Measurements from ENCODE around the gene CYP46A1. TPM values are rescaled to one million over a fixed set of nuclear protein-coding genes. Genes with fewer than 3 reads are reported as not detected.
A peak's percentile ranks its signal among the peaks of the same experiment; 100 is the strongest.

CYP46A1 gene
- total and polyA plus RNA-seq, 2 donors, result 0.14 to 0.62 TPM

DNA sequence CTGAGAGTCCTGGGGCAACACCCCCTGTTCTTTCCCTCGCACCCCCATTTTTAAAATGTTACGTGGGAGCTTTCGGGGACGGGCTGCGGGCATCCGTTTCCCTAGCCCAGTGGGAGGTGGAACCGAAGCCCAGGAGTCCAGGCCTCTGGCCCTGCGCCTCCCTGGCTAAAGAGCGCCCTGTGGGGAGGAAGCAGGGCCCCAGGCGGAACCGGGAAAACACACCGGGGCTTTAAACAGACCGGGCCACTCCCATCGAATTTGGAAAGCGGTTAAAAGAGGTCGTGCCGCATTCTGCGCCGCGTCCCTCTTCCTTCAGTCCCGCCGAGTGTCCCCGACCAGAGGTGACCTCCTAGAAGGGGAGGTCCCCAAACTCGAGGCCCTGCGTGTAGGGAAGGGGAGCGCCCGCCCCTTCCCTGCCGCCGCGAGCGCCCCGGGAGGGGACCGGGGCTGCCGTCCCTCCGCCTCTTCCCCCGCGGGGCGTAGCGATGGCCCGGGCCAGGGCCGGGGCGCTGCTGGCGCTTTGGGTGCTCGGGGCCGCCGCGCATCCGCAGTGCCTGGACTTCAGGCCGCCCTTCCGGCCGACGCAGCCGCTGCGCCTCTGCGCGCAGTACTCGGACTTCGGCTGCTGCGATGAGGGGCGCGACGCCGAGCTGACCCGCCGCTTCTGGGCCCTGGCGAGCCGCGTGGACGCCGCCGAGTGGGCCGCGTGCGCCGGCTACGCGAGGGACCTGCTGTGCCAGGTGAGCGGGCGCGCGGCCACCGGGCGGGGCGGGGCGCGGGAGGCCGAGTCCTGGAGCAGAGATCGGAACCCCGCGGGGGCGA is 39.2 kb upstream of the CYP46A1 start, which contains the start of gene HHIPL1:
Gene HHIPL1, plus strand, starts transcription at position 407 of the 822 bp plus-strand sequence. Its CDS starts 79 bp downstream, at position 486.
- 10% methylated on average over 91 of the region's 91 CpGs for WGBS
- Histone ChIP-seq H3K27me3 (ENCODE audit: control insufficient read depth in 2 of 2, insufficient read depth in 1 of 2, low read length in 1 of 2) (peaks cover 31 to 46% of the 10 kb centered on the region in 2 donors), H3K36me3 (ENCODE audit: control insufficient read depth in 2 of 2, insufficient read depth in 2 of 2, low read length in 1 of 2) (no peaks in the 10 kb centered on the region), H3K4me3 (ENCODE audit: low read length in 2 of 2) (peak within 1 kb of the TSS in 1 of 2 donors; percentile 22), H3K4me1 (ENCODE audit: control insufficient read depth in 2 of 2, insufficient read depth in 2 of 2, low read length in 2 of 2) (no peaks in the 10 kb centered on the region), H3K9me3 (ENCODE audit: control insufficient read depth in 2 of 2, insufficient read depth in 1 of 2, low read length in 1 of 2) (peaks cover 0 to 4% of the 10 kb centered on the region in 2 donors), H3K27ac (ENCODE audit: low read depth in 1 of 2, low read length in 1 of 2) (no peak within 1 kb of the TSS)
- no peak for DNase-seq (ENCODE audit: low read depth in 6 of 9, low spot score in 9 of 9)

DNA sequence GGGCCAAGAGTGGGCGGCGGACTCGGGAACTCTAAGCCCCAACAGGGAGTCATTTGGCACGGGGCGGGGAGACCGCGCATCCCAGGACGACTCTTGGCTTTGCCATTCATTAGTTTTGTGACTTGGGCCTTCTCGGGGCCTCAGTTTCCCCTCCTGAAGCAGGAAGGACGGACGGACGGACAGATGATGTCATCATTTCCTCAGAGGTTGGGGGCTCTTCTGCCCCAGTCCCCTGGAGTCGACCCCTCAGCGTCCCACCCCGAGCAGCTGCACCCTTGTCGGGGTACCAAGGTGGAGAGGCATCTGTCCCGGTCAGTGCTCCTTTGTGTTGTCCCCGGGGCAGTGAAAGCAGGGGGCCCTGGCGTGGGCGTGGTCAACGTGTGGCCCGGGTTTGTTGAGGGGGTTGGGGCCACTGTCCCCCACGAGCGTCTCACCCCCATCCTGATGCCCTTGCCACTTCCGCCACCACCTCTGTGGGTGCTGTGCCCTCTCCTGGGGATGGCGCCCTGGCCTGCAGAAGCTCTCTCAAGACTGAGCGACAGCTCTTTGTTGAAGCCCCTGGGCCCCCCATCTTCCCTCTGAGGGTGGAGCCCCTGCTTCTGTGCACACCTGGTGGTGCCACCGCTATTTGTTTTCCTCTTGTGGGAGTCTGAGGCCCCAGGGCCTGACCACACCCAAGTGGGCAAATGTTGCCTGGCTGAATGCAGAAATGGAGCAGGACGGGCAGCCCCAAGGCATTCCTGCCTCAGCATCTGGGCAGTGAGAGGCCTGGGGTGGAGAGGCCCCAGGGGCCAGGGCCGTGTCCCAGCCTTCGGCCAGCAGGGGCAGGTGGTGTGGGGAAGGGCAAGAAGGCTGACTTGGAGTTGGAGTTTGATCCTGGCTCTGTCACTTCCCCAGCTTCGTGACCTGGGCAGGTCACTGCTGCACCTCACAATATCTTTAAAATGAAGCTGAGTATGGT is 38.3 kb upstream of the CYP46A1 start:
- Histone ChIP-seq H3K4me1 (ENCODE audit: control insufficient read depth in 2 of 2, insufficient read depth in 2 of 2, low read length in 2 of 2) (no peaks in the 10 kb centered on the region), H3K36me3 (ENCODE audit: control insufficient read depth in 2 of 2, insufficient read depth in 2 of 2, low read length in 1 of 2) (no peaks in the 10 kb centered on the region), H3K27ac (ENCODE audit: low read depth in 1 of 2, low read length in 1 of 2) (no peak overlapping the region), H3K4me3 (ENCODE audit: low read length in 2 of 2) (peak overlapping the region in 1 of 2 donors; percentile 22), H3K9me3 (ENCODE audit: control insufficient read depth in 2 of 2, insufficient read depth in 1 of 2, low read length in 1 of 2) (peaks cover 0 to 4% of the 10 kb centered on the region in 2 donors), H3K27me3 (ENCODE audit: control insufficient read depth in 2 of 2, insufficient read depth in 1 of 2, low read length in 1 of 2) (peaks cover 31 to 46% of the 10 kb centered on the region in 2 donors)
- DNase-seq (ENCODE audit: low read depth in 6 of 9, low spot score in 9 of 9), result no peak
- 55% methylated on average over 32 of the region's 32 CpGs for WGBS

DNA sequence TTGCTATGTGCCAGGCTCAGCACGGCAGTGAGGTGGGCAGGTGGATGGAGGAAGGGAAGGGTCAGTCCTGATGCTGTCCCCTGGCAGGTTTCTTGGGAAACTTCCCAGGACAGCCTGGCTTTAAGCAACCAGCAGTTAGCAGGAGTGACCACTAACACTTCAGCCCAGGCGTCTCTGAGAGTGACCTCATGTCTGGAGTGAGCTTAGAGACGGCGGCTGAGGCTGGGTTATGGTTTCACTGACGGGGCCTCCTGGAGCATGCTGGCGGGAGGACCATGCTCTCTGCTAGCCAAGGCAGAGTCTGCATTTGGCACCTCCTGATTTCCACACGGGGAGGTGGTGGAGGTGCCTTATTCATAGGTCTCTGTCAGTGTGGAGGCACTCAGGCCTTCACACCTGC is 36.7 kb upstream of the CYP46A1 start:
- peaks cover 0 to 4% of the 10 kb centered on the region in 2 donors for H3K9me3 ChIP-seq (ENCODE audit: control insufficient read depth in 2 of 2, insufficient read depth in 1 of 2, low read length in 1 of 2)
- H3K36me3 ChIP-seq (ENCODE audit: control insufficient read depth in 2 of 2, insufficient read depth in 2 of 2, low read length in 1 of 2), result no peaks in the 10 kb centered on the region
- H3K4me3 ChIP-seq (ENCODE audit: low read length in 2 of 2), result no peak overlapping the region
- no peaks in the 10 kb centered on the region for H3K4me1 ChIP-seq (ENCODE audit: control insufficient read depth in 2 of 2, insufficient read depth in 2 of 2, low read length in 2 of 2)
- peaks cover 31 to 46% of the 10 kb centered on the region in 2 donors for H3K27me3 ChIP-seq (ENCODE audit: control insufficient read depth in 2 of 2, insufficient read depth in 1 of 2, low read length in 1 of 2)
- no peak overlapping the region for H3K27ac ChIP-seq (ENCODE audit: low read depth in 1 of 2, low read length in 1 of 2)
- 83% methylated on average over 7 of the region's 7 CpGs for WGBS
- no peak for DNase-seq (ENCODE audit: low read depth in 6 of 9, low spot score in 9 of 9)

DNA sequence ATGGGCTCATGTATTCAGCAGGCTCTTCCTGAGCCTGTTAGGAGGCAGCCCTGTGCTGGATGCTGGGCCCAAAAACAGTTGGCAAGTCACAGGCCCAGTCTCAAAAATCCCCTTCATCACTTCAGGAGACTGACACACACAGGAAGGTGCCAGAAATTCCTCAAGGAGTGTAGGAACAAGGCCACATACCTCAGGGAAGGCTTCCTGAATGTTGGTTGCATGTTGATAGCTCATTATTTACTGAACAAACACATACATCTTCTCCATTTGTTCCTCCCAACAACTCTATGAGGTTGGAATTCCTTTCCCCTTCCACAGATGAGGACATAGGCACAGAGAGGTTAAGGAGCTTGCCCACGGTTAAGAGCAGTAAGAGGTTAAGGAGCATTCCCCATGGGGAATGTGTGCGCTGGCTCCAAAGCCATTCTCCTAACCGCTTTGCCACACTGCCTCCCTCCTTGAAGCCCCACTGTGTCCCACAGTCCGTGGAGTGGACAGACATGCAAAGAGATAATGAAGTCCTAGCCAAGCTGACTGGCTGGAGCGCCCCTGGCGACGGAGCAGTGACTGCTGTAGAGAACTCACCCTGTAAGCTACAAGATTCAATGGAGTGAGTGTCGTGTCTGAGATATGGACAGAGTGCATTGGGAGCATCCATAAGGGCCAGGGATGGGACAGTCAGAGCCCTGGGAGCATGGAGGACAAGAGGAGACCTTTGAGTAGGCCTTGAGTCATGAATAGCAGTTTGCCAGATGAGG is 35.9 kb upstream of the CYP46A1 start:
- Histone ChIP-seq H3K36me3 (ENCODE audit: control insufficient read depth in 2 of 2, insufficient read depth in 2 of 2, low read length in 1 of 2) (no peaks in the 10 kb centered on the region), H3K27ac (ENCODE audit: low read depth in 1 of 2, low read length in 1 of 2) (no peak overlapping the region), H3K27me3 (ENCODE audit: control insufficient read depth in 2 of 2, insufficient read depth in 1 of 2, low read length in 1 of 2) (peaks cover 31 to 42% of the 10 kb centered on the region in 2 donors), H3K4me3 (ENCODE audit: low read length in 2 of 2) (no peak overlapping the region), H3K9me3 (ENCODE audit: control insufficient read depth in 2 of 2, insufficient read depth in 1 of 2, low read length in 1 of 2) (peaks cover 0 to 4% of the 10 kb centered on the region in 2 donors), H3K4me1 (ENCODE audit: control insufficient read depth in 2 of 2, insufficient read depth in 2 of 2, low read length in 2 of 2) (no peaks in the 10 kb centered on the region)
- 94% methylated on average over 8 of the region's 8 CpGs for WGBS
- no peak for DNase-seq (ENCODE audit: low read depth in 6 of 9, low spot score in 9 of 9)

DNA sequence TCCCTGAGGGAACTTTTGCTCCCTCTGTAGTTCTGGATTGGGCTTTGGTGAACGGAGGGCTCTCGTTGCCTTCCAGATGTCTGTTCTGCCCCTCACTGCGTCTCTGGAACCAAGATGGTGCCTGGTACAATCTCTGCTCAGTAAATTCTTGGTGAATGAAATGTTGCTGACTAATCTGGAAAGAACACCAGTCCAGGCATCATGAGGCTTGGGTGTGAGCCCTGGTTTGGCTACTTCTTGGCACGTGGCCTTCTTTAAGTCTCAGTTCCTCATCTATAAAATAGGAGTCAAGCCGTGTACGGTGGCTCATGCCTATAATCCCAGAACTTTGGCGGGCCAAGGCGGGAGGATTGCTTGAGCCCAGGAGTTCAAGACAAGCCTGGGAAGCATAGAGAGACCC is 34.9 kb upstream of the CYP46A1 start:
- no peak overlapping the region for H3K27ac ChIP-seq (ENCODE audit: low read depth in 1 of 2, low read length in 1 of 2)
- DNase-seq (ENCODE audit: low read depth in 6 of 9, low spot score in 9 of 9), result no peak
- peaks cover 0 to 4% of the 10 kb centered on the region in 2 donors for H3K9me3 ChIP-seq (ENCODE audit: control insufficient read depth in 2 of 2, insufficient read depth in 1 of 2, low read length in 1 of 2)
- no peaks in the 10 kb centered on the region for H3K36me3 ChIP-seq (ENCODE audit: control insufficient read depth in 2 of 2, insufficient read depth in 2 of 2, low read length in 1 of 2)
- H3K4me1 ChIP-seq (ENCODE audit: control insufficient read depth in 2 of 2, insufficient read depth in 2 of 2, low read length in 2 of 2), result no peaks in the 10 kb centered on the region
- 93% methylated on average over 8 of the region's 8 CpGs for WGBS
- H3K27me3 ChIP-seq (ENCODE audit: control insufficient read depth in 2 of 2, insufficient read depth in 1 of 2, low read length in 1 of 2), result peaks cover 23 to 32% of the 10 kb centered on the region in 2 donors
- no peak overlapping the region for H3K4me3 ChIP-seq (ENCODE audit: low read length in 2 of 2)

DNA sequence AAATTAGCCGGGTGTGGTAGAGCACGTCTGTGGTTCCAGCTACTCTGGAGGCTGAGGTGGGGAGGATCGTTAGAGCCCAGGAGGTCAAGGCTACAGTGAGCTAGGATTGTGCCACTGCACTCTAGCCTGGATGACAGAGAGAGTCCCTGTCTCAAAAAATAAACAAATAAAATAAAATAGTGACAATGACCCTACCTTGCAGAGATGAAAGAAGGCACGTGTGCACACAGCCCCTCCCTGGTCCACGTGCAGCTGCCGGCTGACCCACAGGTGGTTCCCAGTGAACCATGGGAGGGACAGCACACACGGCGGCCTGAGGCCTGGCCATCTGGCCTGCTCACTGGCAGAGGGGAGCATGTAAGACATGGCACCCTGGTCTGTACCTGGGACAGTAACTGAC is 34.5 kb upstream of the CYP46A1 start:
- no peaks in the 10 kb centered on the region for H3K4me1 ChIP-seq (ENCODE audit: control insufficient read depth in 2 of 2, insufficient read depth in 2 of 2, low read length in 2 of 2)
- H3K27me3 ChIP-seq (ENCODE audit: control insufficient read depth in 2 of 2, insufficient read depth in 1 of 2, low read length in 1 of 2), result peaks cover 18 to 30% of the 10 kb centered on the region in 2 donors
- H3K4me3 ChIP-seq (ENCODE audit: low read length in 2 of 2), result no peak overlapping the region
- no peak for DNase-seq (ENCODE audit: low read depth in 6 of 9, low spot score in 9 of 9)
- H3K36me3 ChIP-seq (ENCODE audit: control insufficient read depth in 2 of 2, insufficient read depth in 2 of 2, low read length in 1 of 2), result no peaks in the 10 kb centered on the region
- H3K27ac ChIP-seq (ENCODE audit: low read depth in 1 of 2, low read length in 1 of 2), result no peak overlapping the region
- H3K9me3 ChIP-seq (ENCODE audit: control insufficient read depth in 2 of 2, insufficient read depth in 1 of 2, low read length in 1 of 2), result peaks cover 0 to 4% of the 10 kb centered on the region in 2 donors
- WGBS, result 89% methylated on average over 8 of the region's 8 CpGs

DNA sequence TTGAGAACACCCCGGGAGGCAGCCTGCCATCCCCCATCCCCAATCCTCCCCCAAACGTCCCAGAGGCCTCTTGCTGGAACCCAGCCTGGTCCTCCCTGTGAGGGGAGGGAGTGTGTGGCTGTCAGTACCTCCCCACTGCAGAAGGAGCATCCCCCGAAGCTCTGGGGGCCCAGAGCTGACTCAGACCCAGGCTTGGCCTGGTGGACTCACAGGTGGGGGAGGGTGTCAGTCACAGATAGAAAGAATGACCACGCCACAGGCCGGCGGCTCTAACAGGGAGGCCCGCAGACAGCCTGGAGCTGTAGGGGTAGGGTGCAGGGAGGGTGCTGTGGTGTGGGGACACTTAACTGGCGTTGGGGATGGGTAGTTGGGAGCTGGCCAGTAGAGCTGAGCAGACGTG is 33.9 kb upstream of the CYP46A1 start:
- no peak overlapping the region for H3K4me3 ChIP-seq (ENCODE audit: low read length in 2 of 2)
- H3K9me3 ChIP-seq (ENCODE audit: control insufficient read depth in 2 of 2, insufficient read depth in 1 of 2, low read length in 1 of 2), result peaks cover 0 to 4% of the 10 kb centered on the region in 2 donors
- DNase-seq (ENCODE audit: low read depth in 6 of 9, low spot score in 9 of 9), result no peak
- H3K4me1 ChIP-seq (ENCODE audit: control insufficient read depth in 2 of 2, insufficient read depth in 2 of 2, low read length in 2 of 2), result no peaks in the 10 kb centered on the region
- peaks cover 13 to 29% of the 10 kb centered on the region in 2 donors for H3K27me3 ChIP-seq (ENCODE audit: control insufficient read depth in 2 of 2, insufficient read depth in 1 of 2, low read length in 1 of 2)
- H3K27ac ChIP-seq (ENCODE audit: low read depth in 1 of 2, low read length in 1 of 2), result no peak overlapping the region
- no peaks in the 10 kb centered on the region for H3K36me3 ChIP-seq (ENCODE audit: control insufficient read depth in 2 of 2, insufficient read depth in 2 of 2, low read length in 1 of 2)
- WGBS, result 84% methylated on average over 9 of the region's 9 CpGs

DNA sequence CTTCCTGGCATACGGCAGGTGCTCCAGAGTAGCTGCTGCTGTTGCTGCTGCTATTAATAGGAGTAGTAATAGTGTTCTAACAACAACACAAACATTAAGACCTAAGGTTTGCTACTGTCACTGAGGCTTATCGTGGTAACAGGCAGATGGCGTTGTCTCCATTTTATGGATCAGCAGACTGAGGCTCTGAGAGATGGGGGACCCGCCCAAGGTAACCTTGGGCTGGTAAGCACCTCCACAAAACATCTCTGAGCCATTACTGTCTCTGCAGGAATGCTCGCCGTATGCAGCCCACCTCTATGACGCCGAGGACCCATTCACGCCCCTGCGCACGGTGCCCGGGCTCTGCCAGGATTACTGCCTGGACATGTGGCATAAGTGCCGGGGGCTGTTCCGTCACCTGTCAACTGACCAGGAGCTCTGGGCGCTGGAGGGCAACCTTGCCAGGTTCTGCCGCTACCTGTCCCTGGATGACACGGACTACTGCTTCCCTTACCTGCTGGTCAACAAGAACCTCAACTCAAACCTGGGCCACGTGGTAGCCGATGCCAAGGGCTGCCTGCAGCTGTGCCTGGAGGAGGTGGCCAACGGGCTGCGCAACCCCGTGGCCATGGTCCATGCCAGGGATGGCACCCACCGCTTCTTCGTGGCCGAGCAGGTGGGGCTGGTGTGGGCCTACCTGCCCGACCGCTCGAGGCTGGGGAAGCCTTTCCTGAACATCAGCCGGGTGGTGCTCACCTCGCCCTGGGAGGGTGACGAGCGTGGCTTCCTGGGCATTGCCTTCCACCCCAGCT is 31.9 kb upstream of the CYP46A1 start:
- Histone ChIP-seq H3K4me3 (ENCODE audit: low read length in 2 of 2) (no peak overlapping the region), H3K9me3 (ENCODE audit: control insufficient read depth in 2 of 2, insufficient read depth in 1 of 2, low read length in 1 of 2) (peaks cover 0 to 4% of the 10 kb centered on the region in 2 donors), H3K27ac (ENCODE audit: low read depth in 1 of 2, low read length in 1 of 2) (no peak overlapping the region), H3K4me1 (ENCODE audit: control insufficient read depth in 2 of 2, insufficient read depth in 2 of 2, low read length in 2 of 2) (no peaks in the 10 kb centered on the region), H3K36me3 (ENCODE audit: control insufficient read depth in 2 of 2, insufficient read depth in 2 of 2, low read length in 1 of 2) (no peaks in the 10 kb centered on the region), H3K27me3 (ENCODE audit: control insufficient read depth in 2 of 2, insufficient read depth in 1 of 2, low read length in 1 of 2) (peaks cover 2 to 18% of the 10 kb centered on the region in 2 donors)
- DNase-seq (ENCODE audit: low read depth in 6 of 9, low spot score in 9 of 9), result no peak
- WGBS, result 95% methylated on average over 32 of the region's 32 CpGs

Data from thymus (tissue), 11 donors.